CD4-positive, alpha-beta memory T cell (primary cell): ENCODE data around the gene DOCK9. TPM values are rescaled to one million over a fixed set of nuclear protein-coding genes. Genes with fewer than 3 reads are reported as not detected.
A peak's percentile ranks its signal among the peaks of the same experiment; 100 is the strongest.

Source experiments
- CTCF ChIA-PET: fragments of 350-600 bp; sonication (Branson Sonifier 250); formaldehyde crosslinking; loops from one replicate; lab custom pipeline; 2021; ENCODE audit warnings: inconsistent platforms; ENCODE audit not compliant: partially characterized antibody; lab: Charles Lee
- POLR2A ChIA-PET: fragments of 350-600 bp; sonication (Branson Sonifier 250); formaldehyde crosslinking; loops from one replicate; lab custom pipeline; 2021; ENCODE audit not compliant: partially characterized antibody; lab: Charles Lee
- DNase-seq, 5 donors: peaks; one replicate each; pipeline versions ENCODE4 v3.0.0 to v3.0.0-alpha.2; 2020 to 2022; ENCODE audit warnings: mixed read lengths in 1 of 5
- H3K27ac ChIP-seq: one replicate; pipeline ENCODE4 v1.7.0; 2013; ENCODE audit warnings: low read depth, low read length
- H3K27me3 ChIP-seq: 2 replicates; pipeline ENCODE4 v1.7.0; 2013; ENCODE audit warnings: mild to moderate bottlenecking, low read length, moderate library complexity; ENCODE audit not compliant: insufficient read depth
- H3K36me3 ChIP-seq: 2 replicates; pipeline ENCODE4 v1.7.0; 2013; ENCODE audit warnings: mild to moderate bottlenecking, low read length, moderate library complexity; ENCODE audit not compliant: insufficient read depth
- H3K4me1 ChIP-seq: 2 replicates; pipeline ENCODE4 v1.7.0; 2013; ENCODE audit warnings: mild to moderate bottlenecking, low read length, moderate library complexity; ENCODE audit not compliant: insufficient read depth
- H3K4me3 ChIP-seq, 2 donors: one replicate each; pipeline ENCODE4 v1.7.0; 2013; ENCODE audit warnings: low read length in 2 of 2, mild to moderate bottlenecking in 1 of 2
- H3K9me3 ChIP-seq, 2 donors: one replicate each; pipeline ENCODE4 v1.7.0; 2013; ENCODE audit warnings: low read length in 2 of 2, control low read depth in 1 of 2; ENCODE audit not compliant: control insufficient read depth in 1 of 2
- H3K27ac Mint-ChIP-seq, 7 donors: one replicate each; pipeline ENCODE4 v1.8.0; 2020 to 2021; ENCODE audit warnings: mixed read lengths in 7 of 7, mild to moderate bottlenecking in 6 of 7, inconsistent platforms in 3 of 7, moderate library complexity in 3 of 7
- H3K27me3 Mint-ChIP-seq, 2 donors: one replicate each; pipeline ENCODE4 v1.8.0; 2020 to 2021; ENCODE audit warnings: mixed read lengths in 2 of 2
- H3K36me3 Mint-ChIP-seq, 2 donors: one replicate each; pipeline ENCODE4 v1.8.0; 2020 to 2021; ENCODE audit warnings: mixed read lengths in 2 of 2, inconsistent platforms in 1 of 2, mild to moderate bottlenecking in 1 of 2
- H3K4me1 Mint-ChIP-seq, 4 donors: one replicate each; pipeline ENCODE4 v1.8.0; 2020 to 2021; ENCODE audit warnings: mixed read lengths in 4 of 4, mild to moderate bottlenecking in 1 of 4
- H3K4me3 Mint-ChIP-seq, 8 donors: one replicate each; pipeline ENCODE4 v1.8.0; 2020 to 2021; ENCODE audit warnings: mixed read lengths in 8 of 8, mild to moderate bottlenecking in 7 of 8, moderate library complexity in 6 of 8, inconsistent platforms in 3 of 8
- H3K9me3 Mint-ChIP-seq, 8 donors: one replicate each; pipeline ENCODE4 v1.8.0; 2020 to 2021; ENCODE audit warnings: mixed read lengths in 8 of 8, mild to moderate bottlenecking in 5 of 8, inconsistent platforms in 3 of 8, moderate library complexity in 1 of 8
- intact Hi-C: fragments of 100-400 bp; cut with micrococcal nuclease; formaldehyde crosslinking; loops from one replicate; pipeline ENCODE4 v1.15.1; 2023
- polyA plus RNA-seq, 2 donors: library from polyadenylated mRNA; unstranded; fragments of 300-500 nt; fragmentation: Illumina TruSeq; gene quantifications; one replicate each; pipeline ENCODE4 v1.2.3, GENCODE V29; 2021
- total RNA-seq, 2 experiments: library from RNA; stranded (reverse); gene quantifications; one replicate each; pipeline ENCODE4 v1.2.3, GENCODE V29; 2021

The DOCK9 gene
- total and polyA plus RNA-seq, 4 experiments from 2014 or later, result 6.3 to 197 (median 119) TPM

- H3K27ac Mint-ChIP-seq, result no peak overlapping the region
- H3K4me1 Mint-ChIP-seq, result peaks cover 0 to 7% (median 4%) of the 10 kb centered on the region in 4 donors
- POLR2A ChIA-PET, result no interaction called here
Observed at GRCh38 chr13:98751367-98751782, 226.5 kb downstream of the DOCK9 start.

GRCh38 chr13:98749501-98749900 is 228.4 kb downstream of the DOCK9 start:
- POLR2A ChIA-PET, result no interaction called here
- H3K4me1 ChIP-seq, result no peaks in the 10 kb centered on the region
- no peak overlapping the region for H3K27ac Mint-ChIP-seq
- H3K27me3 Mint-ChIP-seq, result peaks cover 43 to 50% of the 10 kb centered on the region in 2 donors
- no peaks in the 10 kb centered on the region for H3K36me3 ChIP-seq
- CTCF ChIA-PET, result no interaction called here
- H3K9me3 Mint-ChIP-seq, result peaks cover 3 to 18% (median 9%) of the 10 kb centered on the region in 8 donors
- no peaks in the 10 kb centered on the region for H3K9me3 ChIP-seq
- H3K4me3 ChIP-seq, result no peak overlapping the region
- H3K36me3 Mint-ChIP-seq, result peaks cover 0 to 5% of the 10 kb centered on the region in 2 donors
- peaks cover 0 to 7% (median 4%) of the 10 kb centered on the region in 4 donors for H3K4me1 Mint-ChIP-seq
- H3K27ac ChIP-seq, result no peak overlapping the region
- DNase-seq, result no peak
- no peak overlapping the region for H3K4me3 Mint-ChIP-seq
- intact Hi-C loops, result no loop called here
- peaks cover 16% of the 10 kb centered on the region for H3K27me3 ChIP-seq

More at GRCh38 chr13:98751367-98751782, 226.5 kb downstream of the DOCK9 start:
- Mint-ChIP-seq H3K9me3 (peaks cover 3 to 26% (median 11%) of the 10 kb centered on the region in 8 donors), H3K36me3 (peaks cover 0 to 5% of the 10 kb centered on the region in 2 donors), H3K27me3 (peaks cover 50 to 64% of the 10 kb centered on the region in 2 donors), H3K4me3 (peak overlapping the region in 1 of 8 donors; percentile 14)
- intact Hi-C loops, result no loop called here
- no peak for DNase-seq
- H3K27me3 ChIP-seq, result peaks cover 16% of the 10 kb centered on the region
- CTCF ChIA-PET, result no interaction called here
- no peaks in the 10 kb centered on the region for H3K36me3 ChIP-seq
- H3K9me3 ChIP-seq, result no peaks in the 10 kb centered on the region
- no peaks in the 10 kb centered on the region for H3K4me1 ChIP-seq
- no peak overlapping the region for H3K4me3 ChIP-seq
- H3K27ac ChIP-seq, result no peak overlapping the region

- Mint-ChIP-seq H3K27ac (no peak overlapping the region), H3K27me3 (peaks cover 26 to 35% of the 10 kb centered on the region in 2 donors), H3K9me3 (peaks cover 0 to 3% (median 0%) of the 10 kb centered on the region in 8 donors), H3K36me3 (no peaks in the 10 kb centered on the region), H3K4me3 (no peak overlapping the region), H3K4me1 (peaks cover 0 to 6% (median 2%) of the 10 kb centered on the region in 4 donors)
- intact Hi-C loops, result no loop called here
- H3K4me1 ChIP-seq, result no peaks in the 10 kb centered on the region
- ChIA-PET POLR2A (no interaction called here), CTCF (no interaction called here)
- no peak overlapping the region for H3K4me3 ChIP-seq
- H3K9me3 ChIP-seq, result no peaks in the 10 kb centered on the region
- H3K27me3 ChIP-seq, result peaks cover 7% of the 10 kb centered on the region
- H3K27ac ChIP-seq, result no peak overlapping the region
- H3K36me3 ChIP-seq, result no peaks in the 10 kb centered on the region
- no peak for DNase-seq
Observed at GRCh38 chr13:98746968-98747367, 230.9 kb downstream of the DOCK9 start.

Other genes starting within 250 kb of the DOCK9 start
- gene SLC15A1, start 225.4 kb downstream of the DOCK9 start, total RNA-seq, result not detected
- not detected for gene SLC15A1, start 225.4 kb downstream of the DOCK9 start, polyA plus RNA-seq
- gene UBAC2, start 222.8 kb upstream of the DOCK9 start, total RNA-seq, result 10 to 100 TPM; 88.4 to 89.0 TPM
- gene UBAC2, start 222.8 kb upstream of the DOCK9 start, polyA plus RNA-seq, result 100 to 1,000 TPM; 112 to 161 TPM